Stimulated activated CD8-positive, alpha-beta memory T cell treated with anti-CD3 and anti-CD28 coated beads, Interleukin-12 subunit alpha, Interleukin-12 subunit beta, amount 100 ng/mL, for 24 hours (primary cell): Measurements from ENCODE around the gene SOST.

Experiments
- DNase-seq: peaks from one replicate; pipeline ENCODE4 v3.0.0-alpha.2; 2020; ENCODE audit errors: extremely low read depth

The SOST gene

GRCh38 chr17:43774304-43775250, 16.0 kb upstream of the SOST start:
- DNase-seq, result no peak

- no peak for DNase-seq
Measured at GRCh38 chr17:43772877-43773648, 14.5 kb upstream of the SOST start.

- no peak for DNase-seq
Measured at GRCh38 chr17:43771463-43771862, 12.9 kb upstream of the SOST start.

- DNase-seq, result no peak
Measured at GRCh38 chr17:43770957-43771356, 12.4 kb upstream of the SOST start.

GRCh38 chr17:43769859-43770258, 11.3 kb upstream of the SOST start:
- DNase-seq, result no peak

GRCh38 chr17:43769426-43769825, 10.8 kb upstream of the SOST start:
- DNase-seq, result no peak

- DNase-seq, result no peak
Measured at GRCh38 chr17:43768943-43769342, 10.4 kb upstream of the SOST start.

GRCh38 chr17:43768382-43768781, 9.8 kb upstream of the SOST start:
- no peak for DNase-seq

- DNase-seq, result no peak
Measured at GRCh38 chr17:43767713-43768059, 9.1 kb upstream of the SOST start.

GRCh38 chr17:43767053-43767712, 8.6 kb upstream of the SOST start:
- DNase-seq, result no peak

- DNase-seq, result no peak
Measured at GRCh38 chr17:43766413-43767052, 7.9 kb upstream of the SOST start.

GRCh38 chr17:43760254-43760852, 1.8 kb upstream of the SOST start:
- peak; percentile 55 for DNase-seq

GRCh38 chr17:43759836-43760235, 1.2 kb upstream of the SOST start:
- DNase-seq, result no peak

GRCh38 chr17:43758086-43758485, 505 bp downstream of the SOST start:
- DNase-seq, result no peak

- DNase-seq, result no peak
Measured at GRCh38 chr17:43757171-43757660, 1.4 kb downstream of the SOST start.

- DNase-seq, result no peak
Measured at GRCh38 chr17:43756201-43756600, 2.4 kb downstream of the SOST start.

- no peak for DNase-seq
Measured at GRCh38 chr17:43755389-43755875, 3.2 kb downstream of the SOST start.

GRCh38 chr17:43754947-43755346, 3.6 kb downstream of the SOST start:
- DNase-seq, result no peak

- no peak for DNase-seq
Measured at GRCh38 chr17:43753493-43754129, 5.0 kb downstream of the SOST start.

GRCh38 chr17:43750153-43750552, 8.4 kb downstream of the SOST start:
- DNase-seq, result no peak

- DNase-seq, result no peak
Measured at GRCh38 chr17:43745541-43745940, 13.1 kb downstream of the SOST start.
